Naive thymus-derived CD4-positive, alpha-beta T cell (primary cell): ENCODE measurements around the gene ZNF101. TPM values are rescaled to one million over a fixed set of nuclear protein-coding genes. Genes with fewer than 3 reads are reported as not detected.

Experiments
- ATAC-seq: fragments of 150-1000 bp; cut with Tn5 transposase; 2 replicates; pipeline ENCODE4 v1.10.0; 2021; ENCODE audit warnings: mild to moderate bottlenecking, moderate library complexity
- CTCF ChIA-PET: fragments of 350-600 bp; sonication (Branson Sonifier 250); formaldehyde crosslinking; loops from one replicate; lab custom pipeline; 2021; ENCODE audit warnings: antibody characterized with exemption; lab: Charles Lee
- POLR2A ChIA-PET: fragments of 350-600 bp; sonication (Branson Sonifier 250); formaldehyde crosslinking; loops from one replicate; lab custom pipeline; 2021; ENCODE audit warnings: antibody characterized with exemption, inconsistent platforms; lab: Charles Lee
- DNase-seq, 9 donors: peaks; one replicate each; pipeline versions ENCODE4 v3.0.0 to v3.0.0-alpha.2; 2020 to 2022; ENCODE audit warnings: mixed read lengths in 1 of 9
- H3K27ac ChIP-seq: one replicate; pipeline ENCODE4 v1.7.0; 2013; ENCODE audit warnings: mild to moderate bottlenecking, low read depth, low read length, moderate library complexity
- H3K27me3 ChIP-seq, 2 donors: one replicate each; pipeline ENCODE4 v1.7.0; 2013; ENCODE audit warnings: low read length in 2 of 2, mild to moderate bottlenecking in 2 of 2, moderate library complexity in 2 of 2; ENCODE audit not compliant: control insufficient read depth in 2 of 2, insufficient read depth in 2 of 2
- H3K36me3 ChIP-seq, 3 experiments: 1 replicate in 2 of 3; 2 replicates in 1 of 3; pipeline ENCODE4 v1.7.0; 2013; ENCODE audit warnings: low read length in 3 of 3, mild to moderate bottlenecking in 3 of 3, moderate library complexity in 1 of 3; ENCODE audit not compliant: insufficient read depth in 3 of 3, control insufficient read depth in 2 of 3
- H3K4me1 ChIP-seq, 2 donors: one replicate each; pipeline ENCODE4 v1.7.0; 2013; ENCODE audit warnings: low read length in 2 of 2, mild to moderate bottlenecking in 2 of 2, moderate library complexity in 1 of 2; ENCODE audit not compliant: control insufficient read depth in 2 of 2, insufficient read depth in 2 of 2
- H3K4me3 ChIP-seq: 2 replicates; pipeline ENCODE4 v1.7.0; 2013; ENCODE audit warnings: mild to moderate bottlenecking, low read length
- H3K9me3 ChIP-seq, 3 experiments: 1 replicate in 2 of 3; 2 replicates in 1 of 3; pipeline ENCODE4 v1.7.0; 2013; ENCODE audit warnings: low read length in 3 of 3; ENCODE audit not compliant: control insufficient read depth in 2 of 3
- H3K27ac Mint-ChIP-seq, 9 donors: one replicate each; pipeline ENCODE4 v1.8.0; 2020 to 2022; ENCODE audit warnings: mixed read lengths in 9 of 9, mild to moderate bottlenecking in 8 of 9, moderate library complexity in 5 of 9, inconsistent platforms in 2 of 9
- H3K27me3 Mint-ChIP-seq, 5 donors: one replicate each; pipeline ENCODE4 v1.8.0; 2021 to 2022; ENCODE audit warnings: mixed read lengths in 5 of 5, mild to moderate bottlenecking in 1 of 5
- H3K36me3 Mint-ChIP-seq, 5 donors: one replicate each; pipeline ENCODE4 v1.8.0; 2020 to 2022; ENCODE audit warnings: mixed read lengths in 5 of 5, mild to moderate bottlenecking in 3 of 5, inconsistent platforms in 1 of 5
- H3K4me1 Mint-ChIP-seq, 7 donors: one replicate each; pipeline ENCODE4 v1.8.0; 2020 to 2022; ENCODE audit warnings: mixed read lengths in 7 of 7, mild to moderate bottlenecking in 3 of 7, inconsistent platforms in 1 of 7
- H3K4me3 Mint-ChIP-seq, 10 donors: one replicate each; pipeline ENCODE4 v1.8.0; 2020 to 2022; ENCODE audit warnings: mild to moderate bottlenecking in 10 of 10, mixed read lengths in 10 of 10, moderate library complexity in 6 of 10, inconsistent platforms in 2 of 10
- H3K9me3 Mint-ChIP-seq, 11 donors: one replicate each; pipeline ENCODE4 v1.8.0; 2020 to 2022; ENCODE audit warnings: mixed read lengths in 11 of 11, mild to moderate bottlenecking in 4 of 11, inconsistent platforms in 1 of 11, moderate library complexity in 1 of 11
- intact Hi-C, 2 donors: fragments of 100-400 bp; cut with micrococcal nuclease; formaldehyde crosslinking; loops; one replicate each; pipeline ENCODE4 v1.15.1; 2023
- polyA plus RNA-seq, 2 donors: library from polyadenylated mRNA; unstranded; fragments of 300-500 nt; fragmentation: Illumina TruSeq; gene quantifications; one replicate each; pipeline ENCODE4 v1.2.3, GENCODE V29; 2021
- total RNA-seq, 6 experiments: library from RNA in 5 of 6; stranded (reverse) in 5 of 6; gene quantifications; 1 replicate in 5 of 6; 2 replicates in 1 of 6; pipeline ENCODE4 v1.2.3 and lab custom pipeline; 2021 to 2026

Gene ZNF101
- total and polyA plus RNA-seq, 7 experiments from 2014 or later, result 67.8 to 202 (median 113) TPM

DNA sequence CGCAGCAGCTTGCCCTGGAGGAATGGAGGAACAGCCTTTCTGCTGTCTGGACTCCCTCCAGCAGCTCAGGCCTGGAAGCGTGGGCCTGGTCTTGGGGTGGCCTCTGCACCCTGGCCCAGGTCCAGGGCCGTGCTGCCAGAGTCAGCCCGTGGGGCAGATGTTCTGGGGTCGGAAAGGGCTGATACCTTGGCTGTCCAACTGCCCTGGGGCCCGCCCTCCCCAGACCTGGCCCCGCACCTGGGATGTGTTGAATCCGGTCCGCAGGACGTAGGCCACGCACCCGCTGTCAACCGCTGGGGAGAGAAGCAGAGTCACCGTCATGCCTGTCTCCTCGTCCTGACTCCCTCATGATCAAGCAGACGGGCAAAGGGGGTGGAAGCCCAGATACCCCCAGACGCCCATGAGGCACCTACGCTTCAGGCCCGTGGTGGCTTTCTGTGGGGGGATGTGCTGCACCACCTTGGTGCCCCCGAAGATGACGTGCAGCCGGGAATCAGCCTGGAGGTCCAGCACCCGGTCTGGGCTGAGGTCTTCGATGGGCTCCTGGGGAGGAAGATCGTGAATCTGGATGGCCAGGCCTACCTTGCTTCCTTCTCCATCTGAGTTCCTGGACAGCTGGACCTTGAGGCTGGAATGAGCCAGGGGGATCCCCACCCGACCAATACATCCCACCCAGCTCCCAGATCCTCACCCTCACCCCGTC, 12.8 kb upstream of the ZNF101 start:
- H3K4me1 Mint-ChIP-seq, result peaks cover 0 to 6% (median 0%) of the 10 kb centered on the region in 7 donors
- CTCF ChIA-PET, result interaction anchor here (0.6 kb wide), 1 partner anchor 298 kb away, joined by 3 read pairs; no protein-coding TSS in a partner anchor

DNA sequence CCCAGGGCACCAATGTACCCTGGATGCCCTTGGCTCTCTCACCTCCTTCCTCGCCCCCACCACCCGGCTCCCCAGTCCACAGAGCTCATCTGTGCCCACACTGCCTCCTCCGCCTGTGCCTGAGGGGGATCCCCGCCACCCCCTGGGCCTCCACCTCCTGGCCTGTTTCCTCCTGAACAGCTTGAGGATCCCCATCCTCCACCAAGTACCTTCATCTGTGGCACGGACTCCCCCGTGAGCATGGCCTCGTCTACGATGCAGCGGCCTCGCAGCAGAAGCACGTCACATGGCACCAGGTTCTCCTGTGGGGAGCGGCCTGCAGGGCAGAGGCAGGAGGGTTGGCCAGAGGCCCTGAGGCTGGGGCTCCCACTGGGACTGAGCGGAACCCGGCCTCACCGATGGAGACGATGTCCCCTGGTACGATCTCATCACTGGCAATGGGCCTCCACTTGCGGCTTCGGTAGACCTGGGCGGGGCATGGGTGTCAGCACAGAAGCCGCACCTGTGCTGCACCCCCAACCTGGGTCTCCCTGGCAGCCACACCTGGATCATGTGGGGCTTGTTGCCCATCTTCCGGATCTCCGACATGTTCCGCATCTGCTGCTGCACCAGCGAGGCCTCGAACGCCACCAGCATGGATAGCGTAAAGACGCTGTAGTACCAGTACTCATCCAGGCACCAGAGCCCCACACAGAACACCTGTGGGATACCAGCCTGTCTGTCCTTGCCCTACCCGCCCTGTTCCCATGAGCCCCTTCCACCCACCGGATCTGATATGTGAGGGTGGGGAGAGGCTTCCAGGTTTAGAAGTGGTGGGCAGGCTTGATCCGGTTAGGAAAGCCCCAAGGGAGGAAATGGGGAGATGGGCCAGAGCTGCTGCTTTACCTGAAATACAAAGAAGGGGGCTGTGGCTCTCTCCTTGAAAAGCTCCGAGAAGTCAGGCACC, 11.9 kb upstream of the ZNF101 start:
- Histone ChIP-seq H3K4me3 (no peak overlapping the region), H3K4me1 (peaks cover 4 to 7% of the 10 kb centered on the region in 2 donors), H3K9me3 (no peaks in the 10 kb centered on the region), H3K36me3 (peaks cover 21 to 91% (median 32%) of the 10 kb centered on the region in 3 experiments), H3K27ac (no peak overlapping the region), H3K27me3 (no peaks in the 10 kb centered on the region)
- ChIA-PET CTCF (interaction anchor here (0.6 to 0.8 kb wide), 2 partner anchors 11 to 100 kb away, joined by 3 to 4 read pairs; no protein-coding TSS in a partner anchor), POLR2A (interaction anchor here (1.5 kb wide), 2 partner anchors 12 to 13 kb away, joined by 5 to 6 read pairs; partner anchors contain the start of gene GMIP)
- no peaks in the 10 kb centered on the region for H3K27me3 Mint-ChIP-seq
- ATAC-seq, result no peak
- DNase-seq, result no peak
- intact Hi-C loops, result no loop called here
- peak overlapping the region in 1 of 10 donors; percentile 7 for H3K4me3 Mint-ChIP-seq
- H3K9me3 Mint-ChIP-seq, result no peaks in the 10 kb centered on the region
- no peak overlapping the region for H3K27ac Mint-ChIP-seq
- peaks cover 5 to 43% (median 20%) of the 10 kb centered on the region in 5 donors for H3K36me3 Mint-ChIP-seq
- H3K4me1 Mint-ChIP-seq, result peaks cover 7 to 14% (median 9%) of the 10 kb centered on the region in 7 donors

More for the DNA sequence above, 12.8 kb upstream of the ZNF101 start:
- no peaks in the 10 kb centered on the region for H3K9me3 ChIP-seq
- POLR2A ChIA-PET, result interaction anchor here (1.5 to 1.9 kb wide), 2 partner anchors 12 to 13 kb away, joined by 6 to 7 read pairs; partner anchors contain the start of genes GMIP and ZNF101
- H3K36me3 ChIP-seq, result peaks cover 21 to 93% (median 37%) of the 10 kb centered on the region in 3 experiments
- no peak overlapping the region for H3K4me3 ChIP-seq
- no peaks in the 10 kb centered on the region for H3K27me3 Mint-ChIP-seq
- no peaks in the 10 kb centered on the region for H3K4me1 ChIP-seq
- no peak overlapping the region for H3K27ac ChIP-seq
- DNase-seq (no peak), ATAC-seq (no peak)
- H3K27me3 ChIP-seq, result no peaks in the 10 kb centered on the region
- H3K27ac Mint-ChIP-seq, result no peak overlapping the region
- intact Hi-C loops, result no loop called here
- H3K9me3 Mint-ChIP-seq, result no peaks in the 10 kb centered on the region
- H3K36me3 Mint-ChIP-seq, result peaks cover 5 to 38% (median 14%) of the 10 kb centered on the region in 5 donors
- no peak overlapping the region for H3K4me3 Mint-ChIP-seq

DNA sequence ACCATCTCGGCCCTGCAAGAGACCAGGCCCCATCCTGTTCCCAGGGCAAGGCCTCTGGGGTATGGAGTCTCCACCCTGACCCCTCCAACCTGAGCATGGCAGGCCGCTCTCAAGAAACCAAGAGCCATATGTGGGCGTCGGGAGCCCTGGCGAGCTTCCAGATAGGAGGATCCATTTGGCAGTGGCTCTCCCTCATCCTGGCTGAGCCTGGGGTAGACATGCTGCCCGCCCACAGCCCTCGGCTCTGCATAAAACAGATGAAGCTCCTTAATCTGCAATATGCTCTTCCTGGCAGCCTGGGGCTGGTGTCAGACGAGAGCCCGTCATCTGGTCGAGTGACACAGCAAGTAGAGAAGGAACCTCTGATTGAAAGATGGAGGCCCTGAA, 11.2 kb upstream of the ZNF101 start:
- ChIA-PET CTCF (interaction anchor here (0.6 to 0.8 kb wide), 2 partner anchors 11 to 100 kb away, joined by 3 to 4 read pairs; no protein-coding TSS in a partner anchor), POLR2A (interaction anchor here (0.9 to 1.5 kb wide), 2 partner anchors 11 to 12 kb away, joined by 3 to 5 read pairs; partner anchors contain the start of gene ZNF101)
- H3K4me1 ChIP-seq, result peaks cover 11 to 14% of the 10 kb centered on the region in 2 donors
- no peaks in the 10 kb centered on the region for H3K27me3 ChIP-seq
- H3K27ac ChIP-seq, result no peak overlapping the region
- H3K36me3 Mint-ChIP-seq, result peaks cover 5 to 41% (median 17%) of the 10 kb centered on the region in 5 donors
- H3K4me1 Mint-ChIP-seq, result peaks cover 13 to 20% (median 15%) of the 10 kb centered on the region in 7 donors
- H3K9me3 Mint-ChIP-seq, result no peaks in the 10 kb centered on the region
- no peak overlapping the region for H3K4me3 Mint-ChIP-seq
- no peaks in the 10 kb centered on the region for H3K27me3 Mint-ChIP-seq
- peak overlapping the region in 2 of 9 donors; percentile 30 to 76 for H3K27ac Mint-ChIP-seq
- H3K9me3 ChIP-seq, result no peaks in the 10 kb centered on the region
- DNase-seq (no peak), ATAC-seq (no peak)
- peaks cover 20 to 86% (median 30%) of the 10 kb centered on the region in 3 experiments for H3K36me3 ChIP-seq
- H3K4me3 ChIP-seq, result no peak overlapping the region
- intact Hi-C loops, result no loop called here

DNA sequence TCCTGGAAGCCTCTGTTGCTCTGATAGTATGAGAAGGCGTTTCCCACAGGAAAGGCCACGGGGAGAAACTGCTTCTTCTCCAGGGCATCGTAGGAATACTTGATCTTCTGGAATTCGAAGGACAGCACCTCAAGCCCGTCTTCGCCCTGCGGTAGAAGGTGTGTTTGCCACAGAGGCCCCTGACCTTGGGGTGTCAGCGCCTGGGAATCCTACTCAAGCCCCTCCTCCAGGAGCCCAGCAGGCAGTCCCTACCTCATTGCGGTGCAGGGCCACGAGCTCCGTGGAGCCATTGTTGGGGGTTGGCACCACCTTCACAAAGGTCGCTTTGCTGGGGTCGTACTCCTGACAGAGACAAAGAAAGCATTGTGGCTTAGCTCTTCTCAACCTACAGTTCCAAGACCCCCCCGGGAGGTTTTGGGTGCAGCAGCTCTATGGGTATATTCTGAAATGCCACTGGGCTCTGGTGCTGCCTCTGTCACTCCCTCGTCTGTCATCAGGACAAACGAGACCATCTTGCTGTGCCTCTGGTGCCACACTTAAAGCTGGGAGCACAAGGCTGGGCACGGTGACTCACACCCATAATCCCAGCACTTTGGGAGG, 8.9 kb upstream of the ZNF101 start:
- DNase-seq (no peak), ATAC-seq (no peak)
- intact Hi-C loops, result loop anchor here (5.0 to 10.0 kb wide), 5 partner anchors 252 to 905 kb away; partner anchors contain the start of genes GATAD2A (in 1 of the 2), ZNF486 (in 1 of the 2), ZNF682 (in 1 of the 2) and ZNF737 (in 1 of the 2)
- Histone ChIP-seq H3K4me1 (peaks cover 17 to 23% of the 10 kb centered on the region in 2 donors), H3K4me3 (no peak overlapping the region), H3K27me3 (no peaks in the 10 kb centered on the region), H3K9me3 (no peaks in the 10 kb centered on the region), H3K27ac (no peak overlapping the region), H3K36me3 (peaks cover 17 to 66% (median 25%) of the 10 kb centered on the region in 3 experiments)
- no peaks in the 10 kb centered on the region for H3K9me3 Mint-ChIP-seq
- peaks cover 20 to 30% (median 25%) of the 10 kb centered on the region in 7 donors for H3K4me1 Mint-ChIP-seq
- H3K4me3 Mint-ChIP-seq, result peak overlapping the region in 1 of 10 donors; percentile 45
- ChIA-PET CTCF (no interaction called here), POLR2A (interaction anchor here (0.8 to 1.1 kb wide), 3 partner anchors 16 to 165 kb away, joined by 3 to 4 read pairs (median 3); partner anchors contain the start of gene ZNF14)
- H3K27me3 Mint-ChIP-seq, result no peaks in the 10 kb centered on the region
- peak overlapping the region in 1 of 9 donors; percentile 41 for H3K27ac Mint-ChIP-seq
- peaks cover 0 to 41% (median 11%) of the 10 kb centered on the region in 5 donors for H3K36me3 Mint-ChIP-seq

DNA sequence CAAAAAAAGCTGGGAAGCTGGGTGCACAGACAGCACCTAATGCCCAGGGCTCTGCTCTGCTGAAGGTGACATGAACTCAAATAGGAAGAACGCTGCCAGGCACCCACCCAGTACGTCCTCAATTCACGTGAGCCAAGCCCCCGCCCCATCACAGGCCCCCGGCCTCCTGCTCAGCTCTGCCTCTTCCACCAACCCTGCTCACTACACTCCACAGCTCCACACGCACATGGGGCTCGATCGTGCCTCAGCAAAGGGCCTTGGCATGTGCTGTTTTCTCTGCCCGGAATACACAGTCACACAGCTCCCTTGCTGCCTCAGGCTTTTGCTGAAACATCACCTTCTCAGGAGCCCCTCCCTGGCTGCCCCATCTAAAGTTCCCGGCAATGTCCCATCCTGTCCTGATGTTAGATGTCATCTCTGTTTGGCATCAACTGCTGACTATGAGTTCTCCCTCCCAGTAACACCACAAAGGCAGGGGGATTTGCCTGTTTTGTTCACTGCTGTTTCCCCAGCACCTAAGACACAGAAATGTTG, 7.4 kb upstream of the ZNF101 start:
- Histone ChIP-seq H3K36me3 (peaks cover 10 to 51% (median 14%) of the 10 kb centered on the region in 3 experiments), H3K27me3 (no peaks in the 10 kb centered on the region), H3K4me1 (peaks cover 17 to 23% of the 10 kb centered on the region in 2 donors), H3K27ac (no peak overlapping the region), H3K4me3 (no peak overlapping the region), H3K9me3 (no peaks in the 10 kb centered on the region)
- peak overlapping the region in 8 of 9 donors; percentile 81 to 99 (median 92) for H3K27ac Mint-ChIP-seq
- H3K27me3 Mint-ChIP-seq, result no peaks in the 10 kb centered on the region
- H3K9me3 Mint-ChIP-seq, result no peaks in the 10 kb centered on the region
- peak overlapping the region in 9 of 10 donors; percentile 55 to 98 (median 93) for H3K4me3 Mint-ChIP-seq
- intact Hi-C loops, result loop anchor here (5.0 to 10.0 kb wide), 5 partner anchors 254 to 904 kb away; partner anchors contain the start of genes GATAD2A (in 1 of the 2), ZNF486 (in 1 of the 2), ZNF682 (in 1 of the 2) and ZNF737 (in 1 of the 2)
- H3K4me1 Mint-ChIP-seq, result peaks cover 19 to 30% (median 25%) of the 10 kb centered on the region in 7 donors
- ATAC-seq (no peak), DNase-seq (no peak)
- ChIA-PET POLR2A (interaction anchor here (0.5 to 3.9 kb wide), 8 partner anchors 8 to 1532 kb away, joined by 3 to 20 read pairs (median 8); partner anchors contain the start of genes ZNF253 and ZNF506), CTCF (interaction anchor here (1.0 to 1.2 kb wide), 2 partner anchors 10 to 129 kb away, joined by 3 to 5 read pairs; no protein-coding TSS in a partner anchor)
- H3K36me3 Mint-ChIP-seq, result peaks cover 0 to 45% (median 11%) of the 10 kb centered on the region in 5 donors
